Transverse colon (tissue), 4 donors: Measurements from ENCODE around the gene TRMT1. TPM values are rescaled to one million over a fixed set of nuclear protein-coding genes. Genes with fewer than 3 reads are reported as not detected.

ENCODE experiments used
- DNase-seq: peaks from one replicate; pipeline ENCODE4 v3.0.0-alpha.2; 2019
- H3K27ac ChIP-seq, 4 donors: fragments of 200-600 bp; sonication (generic); 2 replicates each; pipeline ENCODE4 v1.5.1; 2016 to 2018; ENCODE audit warnings: inconsistent platforms in 4 of 4
- H3K27me3 ChIP-seq: fragments of 200-600 bp; sonication (generic); 2 replicates; pipeline ENCODE4 v1.5.1; 2017; ENCODE audit warnings: inconsistent platforms
- H3K36me3 ChIP-seq, 4 donors: fragments of 200-600 bp; sonication (generic); 2 replicates each; pipeline ENCODE4 v1.5.1; 2017 to 2019; ENCODE audit warnings: inconsistent platforms in 4 of 4
- H3K4me1 ChIP-seq, 4 donors: fragments of 200-600 bp; sonication (generic); 2 replicates each; pipeline ENCODE4 v1.5.1; 2017 to 2020; ENCODE audit warnings: inconsistent platforms in 4 of 4
- H3K4me3 ChIP-seq, 4 donors: fragments of 200-600 bp; sonication (generic); 1 replicate in 1 of 4; 2 replicates in 3 of 4; pipeline versions ENCODE4 v1.5.1 to v1.6.1; 2017 to 2019; ENCODE audit warnings: inconsistent platforms in 4 of 4
- H3K9me3 ChIP-seq, 2 donors: fragments of 200-600 bp; sonication (generic); 2 replicates each; pipeline ENCODE4 v1.5.1; 2017 to 2019; ENCODE audit warnings: inconsistent platforms in 2 of 2
- EP300 ChIP-seq: sonication (generic); formaldehyde crosslinking; IDR thresholded peaks from one replicate; pipeline ENCODE4 v1.6.1; 2017; ENCODE audit warnings: antibody characterized with exemption, low read depth
- POLR2A ChIP-seq: fragments of 450-650 bp; IDR thresholded peaks from one replicate; pipeline ENCODE4 v1.6.1; 2016; ENCODE audit warnings: antibody characterized with exemption, mild to moderate bottlenecking, moderate library complexity
- POLR2AphosphoS5 ChIP-seq, 3 donors: sonication (generic); formaldehyde crosslinking; IDR thresholded peaks; one replicate each; pipeline ENCODE4 v1.6.1; 2016; ENCODE audit warnings: antibody characterized with exemption in 3 of 3
- WGBS, 2 donors: methylation state at CpG; one replicate each; pipeline ENCODE4 v1.1.5; 2018; ENCODE audit warnings: low coverage in 1 of 2; 5-methylcytosine and 5-hydroxymethylcytosine counted together
- in situ Hi-C, 4 donors: fragments of 200-750 bp; cut with MboI; loops; one replicate each; pipeline versions ENCODE4 v1.15.0 to v1.15.1; 2017; ENCODE audit warnings: low sequenced_read_pairs in 3 of 4, low pct_ligation_motif_present in 1 of 4, low pct_unique_long_range_greater_than_20kb in 1 of 4
- intact Hi-C: fragments of 100-400 bp; cut with DNase I; formaldehyde crosslinking; loops from one replicate; pipeline ENCODE4 v1.15.1; 2023; ENCODE audit warnings: low total_unique reads
- total RNA-seq, 4 donors: library from RNA; depleted of rRNA; stranded (reverse); fragments of >200 nt; gene quantifications; one replicate each; pipeline ENCODE4 v1.1.0, GENCODE V29; 2016
- TF ChIP-seq, protein P1 (sequence below), 5 experiments: fragments of 200-600 bp in 3 of 5; fragments of 450-650 bp in 2 of 5; sonication (generic) in 3 of 5; IDR thresholded peaks; 1 replicate in 2 of 5; 2 replicates in 3 of 5; pipeline ENCODE4 v1.5.1; 2016 to 2017; ENCODE audit warnings: antibody characterized with exemption in 5 of 5, inconsistent platforms in 3 of 5, mild to moderate bottlenecking in 2 of 5, moderate library complexity in 1 of 5

The TRMT1 gene
- total RNA-seq, 4 donors from 2014 or later, result 26.6 to 199 (median 60.7) TPM

DNA sequence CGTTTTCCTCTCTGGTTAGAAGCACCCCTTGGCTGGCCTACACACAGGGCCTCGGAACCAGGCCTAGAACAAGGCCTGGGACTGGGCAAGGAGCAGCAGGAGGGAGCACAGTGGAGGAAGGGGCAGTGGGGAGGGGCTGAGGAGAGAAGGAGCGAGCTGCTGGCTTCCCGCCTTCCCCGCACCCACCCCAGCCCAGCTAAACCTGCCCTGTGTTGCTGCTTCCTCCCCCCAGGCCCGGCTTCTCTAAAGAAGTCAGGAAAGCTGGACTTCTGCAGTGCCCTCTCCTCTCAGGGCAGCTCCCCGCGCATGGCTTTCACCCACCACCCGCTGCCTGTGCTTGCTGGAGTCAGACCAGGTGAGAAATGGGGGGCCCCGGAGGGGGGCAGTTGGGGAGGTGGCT is 38.2 kb downstream of the TRMT1 start:
- WGBS, 2 donors, result 74% methylated on average over 10 of the region's 10 CpGs; no CpG with 5 or more reads in 1 of the 2 donors
- H3K4me1 ChIP-seq, result peaks cover 41 to 47% (median 43%) of the 10 kb centered on the region in 4 donors

DNA sequence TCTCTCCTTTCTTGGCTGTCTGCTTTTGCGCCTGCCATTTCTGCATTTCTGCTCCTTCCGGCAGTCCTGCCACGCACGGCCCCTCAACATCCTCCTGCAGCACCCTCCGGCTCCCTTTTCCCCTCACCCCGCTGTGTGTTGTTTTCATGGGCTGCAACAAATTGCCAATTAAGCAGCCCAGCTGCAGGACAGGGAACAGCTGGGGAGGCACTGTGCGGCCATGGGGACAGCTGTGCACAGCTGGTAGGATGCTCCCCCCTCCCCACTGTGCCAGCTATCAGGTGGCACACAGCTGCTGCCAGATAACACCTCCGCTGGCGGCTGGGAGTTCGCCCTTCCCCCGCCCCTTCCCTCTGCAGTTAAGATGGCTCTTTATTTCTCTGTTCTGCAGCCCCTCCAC is 39.3 kb downstream of the TRMT1 start:
- in situ Hi-C loops (loop anchor here in 1 of 4 donors (25.0 kb wide), 1 partner anchor 90 kb away; the partner anchor contains the start of gene NFIX), intact Hi-C loops (no loop called here)
- DNase-seq, result no peak
- 55 to 73% methylated on average over 5 to 11 of the region's 11 CpGs for WGBS, 2 donors
- Histone ChIP-seq H3K4me1 (peaks cover 41 to 47% (median 43%) of the 10 kb centered on the region in 4 donors), H3K4me3 (no peak overlapping the region), H3K27me3 (no peaks in the 10 kb centered on the region), H3K9me3 (no peaks in the 10 kb centered on the region), H3K36me3 (peaks cover 0 to 7% (median 0%) of the 10 kb centered on the region in 4 donors), H3K27ac (peak overlapping the region; percentile 83 to 91 (median 88))
- TF ChIP-seq POLR2A (no peak), POLR2AphosphoS5 (IDR thresholded peaks at IDR 0.05) (no peak), EP300 (no peak)
- TF ChIP-seq, protein P1, sequence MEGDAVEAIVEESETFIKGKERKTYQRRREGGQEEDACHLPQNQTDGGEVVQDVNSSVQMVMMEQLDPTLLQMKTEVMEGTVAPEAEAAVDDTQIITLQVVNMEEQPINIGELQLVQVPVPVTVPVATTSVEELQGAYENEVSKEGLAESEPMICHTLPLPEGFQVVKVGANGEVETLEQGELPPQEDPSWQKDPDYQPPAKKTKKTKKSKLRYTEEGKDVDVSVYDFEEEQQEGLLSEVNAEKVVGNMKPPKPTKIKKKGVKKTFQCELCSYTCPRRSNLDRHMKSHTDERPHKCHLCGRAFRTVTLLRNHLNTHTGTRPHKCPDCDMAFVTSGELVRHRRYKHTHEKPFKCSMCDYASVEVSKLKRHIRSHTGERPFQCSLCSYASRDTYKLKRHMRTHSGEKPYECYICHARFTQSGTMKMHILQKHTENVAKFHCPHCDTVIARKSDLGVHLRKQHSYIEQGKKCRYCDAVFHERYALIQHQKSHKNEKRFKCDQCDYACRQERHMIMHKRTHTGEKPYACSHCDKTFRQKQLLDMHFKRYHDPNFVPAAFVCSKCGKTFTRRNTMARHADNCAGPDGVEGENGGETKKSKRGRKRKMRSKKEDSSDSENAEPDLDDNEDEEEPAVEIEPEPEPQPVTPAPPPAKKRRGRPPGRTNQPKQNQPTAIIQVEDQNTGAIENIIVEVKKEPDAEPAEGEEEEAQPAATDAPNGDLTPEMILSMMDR (IDR thresholded peaks at IDR 0.05), result no peak

More for the DNA sequence above, 38.2 kb downstream of the TRMT1 start:
- Histone ChIP-seq H3K9me3 (no peaks in the 10 kb centered on the region), H3K27me3 (no peaks in the 10 kb centered on the region), H3K27ac (peak overlapping the region; percentile 83 to 91 (median 88)), H3K36me3 (peaks cover 0 to 7% (median 0%) of the 10 kb centered on the region in 4 donors), H3K4me3 (no peak overlapping the region)
- DNase-seq, result no peak
- intact Hi-C loops, result no loop called here
- TF ChIP-seq, protein P1 (IDR thresholded peaks at IDR 0.05), result no peak
- TF ChIP-seq POLR2AphosphoS5 (IDR thresholded peaks at IDR 0.05), result no peak
- in situ Hi-C loops, result loop anchor here in 1 of 4 donors (25.0 kb wide), 1 partner anchor 91 kb away; the partner anchor contains the start of gene NFIX

DNA sequence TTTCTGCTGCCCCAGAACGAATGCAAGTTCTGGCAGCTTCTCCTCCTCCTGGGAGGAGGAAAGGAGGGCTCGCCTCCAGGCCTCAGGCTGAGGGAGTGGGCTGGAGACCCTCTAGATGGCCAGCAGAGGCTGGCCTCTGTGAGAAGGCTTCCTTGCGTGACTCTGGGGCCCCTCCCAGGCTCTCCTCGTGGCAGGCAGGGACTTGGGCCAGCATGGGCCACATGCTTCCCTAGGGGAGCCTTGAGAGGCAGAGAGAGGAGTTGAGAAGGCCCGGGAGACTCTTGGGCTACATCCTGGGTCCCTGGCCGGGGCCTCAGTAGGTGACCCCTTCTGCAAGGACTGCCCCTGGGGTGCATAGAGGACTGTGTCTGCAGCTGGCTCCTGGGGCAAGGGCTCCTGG is 39.8 kb downstream of the TRMT1 start:
- H3K36me3 ChIP-seq, result peaks cover 0 to 7% (median 0%) of the 10 kb centered on the region in 4 donors
- intact Hi-C loops, result no loop called here
- peak overlapping the region; percentile 83 to 91 (median 88) for H3K27ac ChIP-seq
- in situ Hi-C loops, result loop anchor here in 1 of 4 donors (25.0 kb wide), 1 partner anchor 89 kb away; the partner anchor contains the start of gene NFIX
- no peaks in the 10 kb centered on the region for H3K27me3 ChIP-seq
- H3K4me3 ChIP-seq, result no peak overlapping the region
- TF ChIP-seq POLR2A (no peak), EP300 (no peak), POLR2AphosphoS5 (IDR thresholded peaks at IDR 0.05) (no peak)
- TF ChIP-seq, protein P1 (IDR thresholded peaks at IDR 0.05), result no peak
- no peaks in the 10 kb centered on the region for H3K9me3 ChIP-seq
- peaks cover 41 to 47% (median 43%) of the 10 kb centered on the region in 4 donors for H3K4me1 ChIP-seq
- no peak for DNase-seq
- 45% methylated on average over 6 of the region's 6 CpGs; no CpG with 5 or more reads in 1 of the 2 donors for WGBS, 2 donors

DNA sequence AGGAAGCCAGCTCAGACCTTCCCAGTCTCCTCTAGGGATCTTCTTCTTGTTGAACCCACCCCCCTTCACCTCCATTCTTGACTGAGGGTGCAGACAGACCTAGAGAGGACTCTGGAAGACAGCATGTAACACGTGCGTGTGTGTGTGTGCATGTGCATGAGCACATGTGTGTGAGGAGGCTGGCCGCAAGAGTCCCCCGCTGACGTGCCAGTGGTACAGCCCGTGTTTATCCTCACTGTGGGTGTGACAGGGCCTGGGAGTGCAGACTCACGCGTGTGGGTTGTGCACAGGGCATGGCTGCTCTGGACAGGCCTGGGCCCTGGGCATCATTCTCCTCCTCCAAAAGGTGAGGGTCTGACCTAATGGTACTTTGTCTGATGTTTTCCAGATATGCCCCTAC is 40.2 kb downstream of the TRMT1 start:
- no peak overlapping the region for H3K4me3 ChIP-seq
- in situ Hi-C loops, result loop anchor here in 1 of 4 donors (25.0 kb wide), 1 partner anchor 89 kb away; the partner anchor contains the start of gene NFIX
- no peaks in the 10 kb centered on the region for H3K27me3 ChIP-seq
- intact Hi-C loops, result no loop called here
- H3K9me3 ChIP-seq, result no peaks in the 10 kb centered on the region
- H3K27ac ChIP-seq, result peak overlapping the region in 3 of 4 donors; percentile 83 to 91 (median 86)
- no peak for TF ChIP-seq EP300
- TF ChIP-seq, protein P1 (IDR thresholded peaks at IDR 0.05), result no peak
- no peak for TF ChIP-seq POLR2AphosphoS5 (IDR thresholded peaks at IDR 0.05)
- TF ChIP-seq POLR2A, result no peak
- no peak for DNase-seq
- peaks cover 0 to 7% (median 0%) of the 10 kb centered on the region in 4 donors for H3K36me3 ChIP-seq
- WGBS, 2 donors, result 62% methylated on average over 6 of the region's 8 CpGs; no CpG with 5 or more reads in 1 of the 2 donors
- peaks cover 41 to 47% (median 43%) of the 10 kb centered on the region in 4 donors for H3K4me1 ChIP-seq
